Memory B cell (primary cell): ENCODE data around the gene USP48.
"Not testable (repeated sequence)": the region's sequence is repeated elsewhere in the genome, so short reads cannot be mapped to it uniquely, and the experiment has no call there.

ENCODE experiments used
- ATAC-seq: fragments of 150-1000 bp; cut with Tn5 transposase; 2 replicates; pipeline ENCODE4 v1.10.0; 2021; ENCODE audit warnings: low read depth, mild to moderate bottlenecking, moderate library complexity
- DNase-seq, 2 donors: peaks; one replicate each; pipeline ENCODE4 v3.0.0; 2022; ENCODE audit warnings: low spot score in 2 of 2
- H3K27ac Mint-ChIP-seq: one replicate; pipeline ENCODE4 v1.8.0; 2022; ENCODE audit warnings: mild to moderate bottlenecking, moderate library complexity, mixed read lengths
- H3K27me3 Mint-ChIP-seq: one replicate; pipeline ENCODE4 v1.8.0; 2022; ENCODE audit warnings: mixed read lengths
- H3K36me3 Mint-ChIP-seq: one replicate; pipeline ENCODE4 v1.8.0; 2022; ENCODE audit warnings: mild to moderate bottlenecking, mixed read lengths
- H3K4me1 Mint-ChIP-seq: one replicate; pipeline ENCODE4 v1.8.0; 2022; ENCODE audit warnings: mixed read lengths
- H3K4me3 Mint-ChIP-seq: one replicate; pipeline ENCODE4 v1.8.0; 2022; ENCODE audit warnings: mild to moderate bottlenecking, moderate library complexity, mixed read lengths
- H3K9me3 Mint-ChIP-seq: one replicate; pipeline ENCODE4 v1.8.0; 2022; ENCODE audit warnings: mixed read lengths

Gene USP48

GRCh38 chr1:21774835-21775549 is 8.0 kb downstream of the USP48 start:
- no peak overlapping the region for H3K4me3 Mint-ChIP-seq
- no peak for DNase-seq
- H3K27ac Mint-ChIP-seq, result peak overlapping the region; percentile 58
- peaks cover 16% of the 10 kb centered on the region for H3K36me3 Mint-ChIP-seq
- no peaks in the 10 kb centered on the region for H3K27me3 Mint-ChIP-seq
- ATAC-seq, result no peak
- peaks cover 35% of the 10 kb centered on the region for H3K4me1 Mint-ChIP-seq
- peaks cover 2% of the 10 kb centered on the region for H3K9me3 Mint-ChIP-seq

DNA sequence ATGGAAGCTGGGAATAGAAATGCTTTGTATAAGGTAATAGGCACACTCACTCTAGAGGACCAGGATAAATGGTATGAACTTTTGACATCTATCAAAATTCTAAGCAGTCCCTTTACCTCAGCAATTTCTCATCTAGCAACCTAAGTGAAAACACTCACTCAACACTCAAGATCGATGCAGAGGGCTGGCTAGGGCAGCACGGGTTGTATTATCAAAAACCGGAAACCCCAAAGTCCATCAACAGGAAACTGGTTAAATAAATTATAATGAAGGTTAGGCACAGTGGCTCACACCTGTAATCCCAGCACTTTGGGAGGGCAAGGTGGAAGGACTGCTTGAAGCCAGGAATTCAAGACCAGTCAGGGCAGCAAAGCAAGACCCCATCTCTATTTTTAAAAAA is 9.4 kb downstream of the USP48 start:
- Mint-ChIP-seq H3K36me3 (peaks cover 21% of the 10 kb centered on the region), H3K9me3 (peaks cover 2% of the 10 kb centered on the region), H3K27me3 (no peaks in the 10 kb centered on the region), H3K4me3 (peak overlapping the region; percentile 27), H3K4me1 (peaks cover 34% of the 10 kb centered on the region), H3K27ac (peak overlapping the region; percentile 74)
- DNase-seq, result no peak
- peak; percentile 73 for ATAC-seq

GRCh38 chr1:21771672-21772071 is 11.3 kb downstream of the USP48 start:
- DNase-seq, H3K27ac Mint-ChIP-seq, H3K9me3 Mint-ChIP-seq, ATAC-seq, H3K4me3 Mint-ChIP-seq, H3K27me3 Mint-ChIP-seq: not testable (repeated sequence)
- H3K4me1 Mint-ChIP-seq, result peaks cover 31% of the 10 kb centered on the region
- H3K36me3 Mint-ChIP-seq, result peaks cover 15% of the 10 kb centered on the region

- not testable (repeated sequence) for DNase-seq, H3K9me3 Mint-ChIP-seq, H3K27me3 Mint-ChIP-seq, H3K27ac Mint-ChIP-seq, H3K4me3 Mint-ChIP-seq, ATAC-seq
- Mint-ChIP-seq H3K4me1 (peaks cover 28% of the 10 kb centered on the region), H3K36me3 (peaks cover 11% of the 10 kb centered on the region)
Measured at GRCh38 chr1:21770602-21771001, 12.3 kb downstream of the USP48 start.

- ATAC-seq (no peak), DNase-seq (no peak)
- Mint-ChIP-seq H3K27ac (peak overlapping the region; percentile 28), H3K36me3 (peaks cover 12% of the 10 kb centered on the region), H3K4me3 (no peak overlapping the region), H3K4me1 (peaks cover 29% of the 10 kb centered on the region), H3K27me3 (no peaks in the 10 kb centered on the region), H3K9me3 (no peaks in the 10 kb centered on the region)
Measured at GRCh38 chr1:21770201-21770600, 12.7 kb downstream of the USP48 start.

GRCh38 chr1:21767106-21767505 is 15.8 kb downstream of the USP48 start:
- not testable (repeated sequence) for H3K4me3 Mint-ChIP-seq, H3K27me3 Mint-ChIP-seq, H3K27ac Mint-ChIP-seq, ATAC-seq, H3K9me3 Mint-ChIP-seq, H3K36me3 Mint-ChIP-seq, DNase-seq
- H3K4me1 Mint-ChIP-seq, result peaks cover 32% of the 10 kb centered on the region

- no peaks in the 10 kb centered on the region for H3K9me3 Mint-ChIP-seq
- ATAC-seq, result no peak
Measured at GRCh38 chr1:21766210-21766609, 16.7 kb downstream of the USP48 start.

GRCh38 chr1:21764615-21765423 is 18.1 kb downstream of the USP48 start:
- Mint-ChIP-seq H3K9me3 (no peaks in the 10 kb centered on the region), H3K27me3 (no peaks in the 10 kb centered on the region), H3K4me1 (peaks cover 32% of the 10 kb centered on the region), H3K27ac (no peak overlapping the region), H3K4me3 (no peak overlapping the region), H3K36me3 (peaks cover 7% of the 10 kb centered on the region)
- ATAC-seq (no peak), DNase-seq (no peak)

More at GRCh38 chr1:21766210-21766609, 16.7 kb downstream of the USP48 start:
- H3K27me3 Mint-ChIP-seq, result no peaks in the 10 kb centered on the region
- H3K4me1 Mint-ChIP-seq, result peaks cover 33% of the 10 kb centered on the region
- no peak overlapping the region for H3K4me3 Mint-ChIP-seq
- H3K27ac Mint-ChIP-seq, result no peak overlapping the region
- H3K36me3 Mint-ChIP-seq, result peaks cover 10% of the 10 kb centered on the region
- no peak for DNase-seq

GRCh38 chr1:21763694-21764419 is 19.1 kb downstream of the USP48 start:
- Mint-ChIP-seq H3K4me3 (no peak overlapping the region), H3K4me1 (peaks cover 34% of the 10 kb centered on the region), H3K36me3 (peaks cover 3% of the 10 kb centered on the region)

GRCh38 chr1:21763236-21763635 is 19.7 kb downstream of the USP48 start:
- Mint-ChIP-seq H3K4me3 (no peak overlapping the region), H3K36me3 (peaks cover 2% of the 10 kb centered on the region), H3K4me1 (peaks cover 29% of the 10 kb centered on the region), H3K27me3 (no peaks in the 10 kb centered on the region), H3K9me3 (no peaks in the 10 kb centered on the region), H3K27ac (peak overlapping the region; percentile 75)
- DNase-seq (no peak), ATAC-seq (no peak)

More at GRCh38 chr1:21763694-21764419, 19.1 kb downstream of the USP48 start:
- Mint-ChIP-seq H3K27ac (no peak overlapping the region), H3K9me3 (no peaks in the 10 kb centered on the region), H3K27me3 (no peaks in the 10 kb centered on the region)
- no peak for DNase-seq
- no peak for ATAC-seq

DNA sequence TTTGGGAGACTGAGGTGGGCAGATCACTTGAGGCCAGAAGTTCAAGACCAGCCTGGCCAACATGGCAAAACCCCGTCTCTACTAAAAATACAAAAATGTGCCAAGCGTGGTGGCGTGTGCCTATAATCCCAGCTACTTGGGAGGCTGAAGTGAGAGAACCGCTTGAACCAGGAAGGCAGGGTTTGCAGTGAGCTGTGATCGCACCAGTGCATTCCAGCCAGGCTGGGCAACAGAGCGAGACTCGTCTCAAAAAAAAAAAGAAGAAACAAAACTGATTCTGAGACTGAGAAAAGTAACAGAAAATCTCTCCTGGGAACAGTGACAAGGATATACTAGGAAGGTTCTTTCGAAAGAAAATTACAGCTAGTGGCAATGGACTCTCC is 20.9 kb downstream of the USP48 start:
- Mint-ChIP-seq H3K9me3 (no peaks in the 10 kb centered on the region), H3K4me3 (peak overlapping the region; percentile 58), H3K36me3 (peaks cover 5% of the 10 kb centered on the region), H3K4me1 (peaks cover 27% of the 10 kb centered on the region), H3K27me3 (no peaks in the 10 kb centered on the region), H3K27ac (peak overlapping the region; percentile 75)
- DNase-seq, result peak in 1 of 2 donors; percentile 28
- ATAC-seq, result peak; percentile 87

DNA sequence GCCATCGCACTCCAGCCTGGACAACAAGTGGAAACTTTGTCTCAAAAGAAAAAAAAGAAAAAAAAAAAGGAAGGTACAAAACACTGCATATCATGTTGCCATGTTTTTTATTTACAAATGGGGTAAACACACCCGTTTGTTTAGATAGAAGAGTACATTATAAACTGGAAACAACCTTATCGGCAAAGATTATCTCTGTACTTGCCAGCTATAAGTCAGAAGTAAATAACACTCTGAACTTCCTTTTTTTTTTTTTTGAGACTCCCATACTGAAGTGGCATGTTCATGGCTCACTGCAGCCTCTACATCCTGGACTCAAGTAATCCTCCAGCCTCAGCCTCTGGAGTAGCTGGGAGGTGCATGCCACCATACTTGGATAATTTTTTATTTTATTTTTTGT is 21.9 kb downstream of the USP48 start:
- Mint-ChIP-seq H3K27ac (peak overlapping the region; percentile 87), H3K27me3 (no peaks in the 10 kb centered on the region), H3K4me3 (peak overlapping the region; percentile 41), H3K36me3 (peaks cover 5% of the 10 kb centered on the region), H3K9me3 (no peaks in the 10 kb centered on the region), H3K4me1 (peaks cover 27% of the 10 kb centered on the region)
- peak; percentile 42 for ATAC-seq
- no peak for DNase-seq

DNA sequence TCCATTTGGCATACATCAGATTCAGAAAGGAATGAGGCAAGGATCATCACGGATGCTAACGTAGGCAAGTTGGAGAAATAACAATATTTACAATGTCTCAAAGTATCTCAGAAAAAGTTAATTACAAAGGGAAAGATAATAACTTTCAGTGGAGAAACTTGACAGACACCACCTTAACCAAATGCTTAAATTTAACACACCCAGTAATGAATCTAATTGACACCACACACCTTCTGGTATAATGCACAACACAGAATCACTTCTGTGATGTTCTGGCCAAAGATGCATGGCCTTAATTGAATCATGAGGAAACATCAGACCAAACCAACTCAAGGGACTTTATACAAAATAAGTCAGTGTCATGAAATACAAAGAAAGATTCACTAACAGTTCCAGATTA is 23.1 kb downstream of the USP48 start:
- H3K27me3 Mint-ChIP-seq, result no peaks in the 10 kb centered on the region
- ATAC-seq (no peak), DNase-seq (no peak)
- H3K4me3 Mint-ChIP-seq, result no peak overlapping the region
- H3K27ac Mint-ChIP-seq, result peak overlapping the region; percentile 55
- no peaks in the 10 kb centered on the region for H3K9me3 Mint-ChIP-seq
- H3K4me1 Mint-ChIP-seq, result peaks cover 21% of the 10 kb centered on the region
- peaks cover 3% of the 10 kb centered on the region for H3K36me3 Mint-ChIP-seq

GRCh38 chr1:21759182-21759581 is 23.8 kb downstream of the USP48 start:
- ATAC-seq, result no peak
- peaks cover 21% of the 10 kb centered on the region for H3K4me1 Mint-ChIP-seq
- peaks cover 3% of the 10 kb centered on the region for H3K36me3 Mint-ChIP-seq
- H3K4me3 Mint-ChIP-seq, result no peak overlapping the region
- peak overlapping the region; percentile 55 for H3K27ac Mint-ChIP-seq
- no peak for DNase-seq
- H3K9me3 Mint-ChIP-seq, result no peaks in the 10 kb centered on the region
- H3K27me3 Mint-ChIP-seq, result no peaks in the 10 kb centered on the region
